GM15510 (cell line): ENCODE results near the gene KRT7.

ENCODE experiments used
- POLR2A ChIP-seq: IDR thresholded peaks from 3 replicates; pipeline ENCODE4 v1.6.1; 2011; ENCODE audit warnings: borderline replicate concordance; ENCODE audit not compliant: insufficient read length; ENCODE audit errors: extremely low read depth

Gene KRT7

GRCh38 chr12:52258335-52258901 is 25.4 kb downstream of the KRT7 start:
- no peak for TF ChIP-seq POLR2A

- TF ChIP-seq POLR2A = no peak
Observed at GRCh38 chr12:52259657-52260243, 26.7 kb downstream of the KRT7 start.

- no peak for TF ChIP-seq POLR2A
Observed at GRCh38 chr12:52260361-52261207, 27.5 kb downstream of the KRT7 start.

GRCh38 chr12:52261208-52261484 is 28.1 kb downstream of the KRT7 start:
- no peak for TF ChIP-seq POLR2A

GRCh38 chr12:52262286-52262685 is 29.2 kb downstream of the KRT7 start:
- TF ChIP-seq POLR2A = no peak

GRCh38 chr12:52263761-52264434 is 30.9 kb downstream of the KRT7 start:
- TF ChIP-seq POLR2A = no peak

- TF ChIP-seq POLR2A = no peak
Observed at GRCh38 chr12:52264435-52264825, 31.4 kb downstream of the KRT7 start.

GRCh38 chr12:52266514-52266913 is 33.5 kb downstream of the KRT7 start:
- no peak for TF ChIP-seq POLR2A

- no peak for TF ChIP-seq POLR2A
Observed at GRCh38 chr12:52267266-52267665, 34.2 kb downstream of the KRT7 start.

- no peak for TF ChIP-seq POLR2A
Observed at GRCh38 chr12:52267699-52268098, 34.7 kb downstream of the KRT7 start.

GRCh38 chr12:52268212-52268611 is 35.2 kb downstream of the KRT7 start:
- TF ChIP-seq POLR2A = no peak

- no peak for TF ChIP-seq POLR2A
Observed at GRCh38 chr12:52270541-52271070, 37.6 kb downstream of the KRT7 start.

- no peak for TF ChIP-seq POLR2A
Observed at GRCh38 chr12:52271158-52271557, 38.1 kb downstream of the KRT7 start.

- no peak for TF ChIP-seq POLR2A
Observed at GRCh38 chr12:52274521-52275120, 41.6 kb downstream of the KRT7 start, which contains the start of gene KRT86. Gene KRT86 (plus strand): TSS chr12:52274645. CDS start chr12:52301917, 27,272 bp downstream.

GRCh38 chr12:52275686-52276085 is 42.6 kb downstream of the KRT7 start:
- TF ChIP-seq POLR2A = no peak
